Thyroid gland (tissue), 4 donors: ENCODE data around the gene FKBP5.

Source experiments
- POLR2A ChIP-seq, 2 donors: fragments of 450-650 bp; IDR thresholded peaks; one replicate each; pipeline ENCODE4 v1.6.1; 2017; ENCODE audit warnings: antibody characterized with exemption in 2 of 2, mild to moderate bottlenecking in 2 of 2, moderate library complexity in 1 of 2
- TF ChIP-seq, protein P1 (sequence below), 6 experiments: fragments of 200-600 bp in 3 of 6; fragments of 450-650 bp in 3 of 6; sonication (generic) in 3 of 6; IDR thresholded peaks; one replicate each; pipeline ENCODE4 v1.5.1; 2016 to 2019; ENCODE audit warnings: antibody characterized with exemption in 6 of 6, mild to moderate bottlenecking in 2 of 6, inconsistent platforms in 1 of 6, moderate library complexity in 1 of 6

DNA sequence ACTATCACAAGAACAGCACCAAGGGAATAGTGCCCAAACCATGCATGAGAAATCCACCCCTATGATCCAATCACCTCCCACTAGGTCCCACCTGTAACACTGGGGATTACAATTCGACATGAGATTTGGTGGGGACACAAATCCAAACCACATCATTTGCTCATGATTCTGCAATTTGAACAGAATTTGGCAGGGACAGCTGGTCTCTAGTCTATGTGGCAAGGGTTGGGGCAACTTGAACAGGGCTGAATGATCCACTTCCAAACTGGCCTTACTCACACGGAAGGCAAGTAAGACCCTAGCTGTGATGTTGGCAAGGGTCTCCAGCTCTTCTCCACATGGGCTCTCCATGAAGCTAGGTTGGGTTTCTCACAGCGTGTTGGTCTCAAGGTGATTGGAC is 10.1 kb upstream of the FKBP5 start:
- TF ChIP-seq, protein P1, sequence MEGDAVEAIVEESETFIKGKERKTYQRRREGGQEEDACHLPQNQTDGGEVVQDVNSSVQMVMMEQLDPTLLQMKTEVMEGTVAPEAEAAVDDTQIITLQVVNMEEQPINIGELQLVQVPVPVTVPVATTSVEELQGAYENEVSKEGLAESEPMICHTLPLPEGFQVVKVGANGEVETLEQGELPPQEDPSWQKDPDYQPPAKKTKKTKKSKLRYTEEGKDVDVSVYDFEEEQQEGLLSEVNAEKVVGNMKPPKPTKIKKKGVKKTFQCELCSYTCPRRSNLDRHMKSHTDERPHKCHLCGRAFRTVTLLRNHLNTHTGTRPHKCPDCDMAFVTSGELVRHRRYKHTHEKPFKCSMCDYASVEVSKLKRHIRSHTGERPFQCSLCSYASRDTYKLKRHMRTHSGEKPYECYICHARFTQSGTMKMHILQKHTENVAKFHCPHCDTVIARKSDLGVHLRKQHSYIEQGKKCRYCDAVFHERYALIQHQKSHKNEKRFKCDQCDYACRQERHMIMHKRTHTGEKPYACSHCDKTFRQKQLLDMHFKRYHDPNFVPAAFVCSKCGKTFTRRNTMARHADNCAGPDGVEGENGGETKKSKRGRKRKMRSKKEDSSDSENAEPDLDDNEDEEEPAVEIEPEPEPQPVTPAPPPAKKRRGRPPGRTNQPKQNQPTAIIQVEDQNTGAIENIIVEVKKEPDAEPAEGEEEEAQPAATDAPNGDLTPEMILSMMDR (IDR thresholded peaks at IDR 0.05), result no peak
- TF ChIP-seq POLR2A (IDR thresholded peaks at IDR 0.05), result no peak
